ENCODE measurements around the gene TBX10.
"Not testable (repeated sequence)": the region's sequence is repeated elsewhere in the genome, so short reads cannot be mapped to it uniquely, and the experiment has no call there.

The TBX10 gene

GRCh38 chr11:67630228-67630942 is 9.2 kb downstream of the TBX10 start:
- DNase-seq, result peak; percentile 96

GRCh38 chr11:67629386-67630227 is 10.0 kb downstream of the TBX10 start, which contains the start of gene NUDT8:
NUDT8 (minus strand) TSS chr11:67629937; CDS start chr11:67629911, 26 bp downstream.
- peak; percentile 68 for DNase-seq

GRCh38 chr11:67628710-67629385 is 10.7 kb downstream of the TBX10 start:
- no peak for DNase-seq

GRCh38 chr11:67627812-67628624 is 11.5 kb downstream of the TBX10 start:
- no peak for DNase-seq

- no peak for DNase-seq
Measured at GRCh38 chr11:67627441-67627811, 12.1 kb downstream of the TBX10 start.

- DNase-seq, result no peak
Measured at GRCh38 chr11:67626970-67627369, 12.6 kb downstream of the TBX10 start.

- not testable (repeated sequence) for DNase-seq
Measured at GRCh38 chr11:67626131-67626833, 13.3 kb downstream of the TBX10 start.

GRCh38 chr11:67623795-67624194 is 15.8 kb downstream of the TBX10 start:
- not testable (repeated sequence) for DNase-seq

GRCh38 chr11:67622905-67623304 is 16.7 kb downstream of the TBX10 start:
- DNase-seq, result not testable (repeated sequence)

GRCh38 chr11:67621928-67622327 is 17.6 kb downstream of the TBX10 start:
- not testable (repeated sequence) for DNase-seq

- DNase-seq, result not testable (repeated sequence)
Measured at GRCh38 chr11:67620621-67621020, 18.9 kb downstream of the TBX10 start.

- DNase-seq, result not testable (repeated sequence)
Measured at GRCh38 chr11:67619683-67620618, 19.6 kb downstream of the TBX10 start.

- DNase-seq, result not testable (repeated sequence)
Measured at GRCh38 chr11:67618901-67619659, 20.5 kb downstream of the TBX10 start.

GRCh38 chr11:67617243-67617953 is 22.2 kb downstream of the TBX10 start:
- DNase-seq, result no peak

- DNase-seq, result no peak
Measured at GRCh38 chr11:67616431-67617242, 22.9 kb downstream of the TBX10 start.

GRCh38 chr11:67615728-67616430 is 23.7 kb downstream of the TBX10 start:
- no peak for DNase-seq

Data from NCI-H2029 (cell line).